Smooth muscle cell (in vitro differentiated cells): ENCODE data around the gene RCC1. TPM values are rescaled to one million over a fixed set of nuclear protein-coding genes. Genes with fewer than 3 reads are reported as not detected.
A peak's percentile ranks its signal among the peaks of the same experiment; 100 is the strongest.

ENCODE experiments used
- DNase-seq: peaks from one replicate; lab custom pipeline; 2025; ENCODE audit not compliant: unreplicated experiment; lab: John Stamatoyannopoulos, UW
- H2AFZ ChIP-seq: fragments of 200-600 bp; sonication (generic); 2 replicates; pipeline ENCODE4 v1.6.0; 2016; ENCODE audit warnings: antibody characterized with exemption, low read depth, mild to moderate bottlenecking
- H3F3A ChIP-seq: fragments of 200-600 bp; sonication (generic); 2 replicates; pipeline ENCODE4 v1.6.0; 2017; ENCODE audit warnings: antibody characterized with exemption, low read depth
- H3K27ac ChIP-seq: fragments of 200-600 bp; sonication (generic); 2 replicates; pipeline ENCODE4 v1.5.1; 2016; ENCODE audit warnings: low read depth, mild to moderate bottlenecking
- H3K27me3 ChIP-seq: fragments of 200-600 bp; sonication (generic); 2 replicates; pipeline ENCODE4 v1.6.1; 2016; ENCODE audit warnings: low read depth, mild to moderate bottlenecking
- H3K36me3 ChIP-seq: fragments of 200-600 bp; sonication (generic); 2 replicates; pipeline ENCODE4 v1.5.1; 2016; ENCODE audit warnings: low read depth
- H3K4me1 ChIP-seq: fragments of 200-600 bp; sonication (generic); 2 replicates; pipeline ENCODE4 v1.5.1; 2016; ENCODE audit warnings: low read depth
- H3K4me2 ChIP-seq: fragments of 200-600 bp; sonication (generic); 2 replicates; pipeline ENCODE4 v1.6.0; 2016; ENCODE audit warnings: mild to moderate bottlenecking
- H3K4me3 ChIP-seq: fragments of 200-600 bp; sonication (generic); 2 replicates; pipeline ENCODE4 v1.5.1; 2016; ENCODE audit warnings: mild to moderate bottlenecking
- H3K79me2 ChIP-seq: fragments of 200-600 bp; sonication (generic); 2 replicates; pipeline ENCODE4 v1.6.0; 2016; ENCODE audit warnings: low read depth, mild to moderate bottlenecking
- H3K9ac ChIP-seq: fragments of 200-600 bp; sonication (generic); 2 replicates; pipeline ENCODE4 v1.6.0; 2016; ENCODE audit warnings: low read depth
- H3K9me3 ChIP-seq: fragments of 200-600 bp; sonication (generic); replicated peaks from 2 replicates; pipeline ENCODE4 v1.5.1; 2016; ENCODE audit warnings: low read depth
- H4K20me1 ChIP-seq: fragments of 200-600 bp; sonication (generic); 2 replicates; pipeline ENCODE4 v1.6.0; 2016; ENCODE audit warnings: low read depth
- WGBS: methylation state at CpG from one replicate; pipeline ENCODE4 v1.1.7; 2016; ENCODE audit warnings: low lambda C conversion rate; 5-methylcytosine and 5-hydroxymethylcytosine counted together
- polyA plus RNA-seq: library from polyadenylated mRNA; unstranded; fragments of >200 nt; fragmentation: Nextera tagmentation; extraction: Ambion mirVana; gene quantifications from 2 replicates; pipeline ENCODE4 v1.2.1, GENCODE V29; 2016
- total RNA-seq: library from RNA; depleted of rRNA; stranded (reverse); fragments of >200 nt; gene quantifications from 2 replicates; pipeline ENCODE4 v1.2.3, GENCODE V29; 2014
- TF ChIP-seq, protein P1 (sequence below): fragments of 200-600 bp; sonication (generic); IDR thresholded peaks from 2 replicates; pipeline ENCODE4 v1.5.1; 2017; ENCODE audit warnings: borderline replicate concordance, mild to moderate bottlenecking, antibody characterized with exemption; ENCODE audit not compliant: insufficient read depth, poor library complexity, severe bottlenecking

The RCC1 gene
- total and polyA plus RNA-seq, 2 experiments from 2014 or later = 8.9 to 10.5 TPM

DNA sequence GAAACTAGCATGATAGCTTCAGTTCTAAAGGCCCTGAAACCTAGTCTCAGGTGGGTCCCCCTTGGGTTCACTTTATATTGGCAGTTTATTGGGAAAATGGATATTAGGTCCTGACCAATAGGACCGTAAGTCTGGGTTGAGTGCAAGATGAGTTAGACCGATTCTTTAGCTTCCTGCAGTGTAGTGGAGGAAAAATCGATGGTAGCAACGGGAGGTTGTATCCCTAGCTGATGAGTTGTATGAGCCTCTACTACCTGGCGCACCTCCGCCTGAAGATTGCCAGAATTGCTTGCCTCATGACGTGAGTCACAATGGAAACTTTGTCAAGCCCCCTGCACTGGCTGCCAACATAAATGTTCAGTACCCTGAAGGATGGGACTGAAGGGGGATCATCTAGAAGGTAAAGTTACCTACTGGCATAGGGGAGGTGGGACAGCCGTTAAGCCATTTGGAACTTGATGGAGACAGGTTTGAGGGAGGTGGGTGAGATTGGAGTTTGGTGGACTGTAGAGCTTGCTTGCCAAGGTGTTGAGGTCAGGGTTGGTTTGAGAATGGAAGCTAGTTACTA is 3.9 kb downstream of the RCC1 start:
- DNase-seq = no peak
- Histone ChIP-seq H3K4me1 (peaks cover 29% of the 10 kb centered on the region), H4K20me1 (peaks cover 85% of the 10 kb centered on the region), H3K79me2 (peaks cover 32% of the 10 kb centered on the region), H3K36me3 (peaks cover 8% of the 10 kb centered on the region), H3K27me3 (no peaks in the 10 kb centered on the region), H3K27ac (peak overlapping the region; percentile 88), H3K9me3 (no peaks in the 10 kb centered on the region), H3K4me3 (peak overlapping the region; percentile 94), H3F3A (peaks cover 65% of the 10 kb centered on the region), H2AFZ (no peak overlapping the region), H3K4me2 (peak overlapping the region; percentile 100), H3K9ac (peak overlapping the region; percentile 37)
- TF ChIP-seq, protein P1, sequence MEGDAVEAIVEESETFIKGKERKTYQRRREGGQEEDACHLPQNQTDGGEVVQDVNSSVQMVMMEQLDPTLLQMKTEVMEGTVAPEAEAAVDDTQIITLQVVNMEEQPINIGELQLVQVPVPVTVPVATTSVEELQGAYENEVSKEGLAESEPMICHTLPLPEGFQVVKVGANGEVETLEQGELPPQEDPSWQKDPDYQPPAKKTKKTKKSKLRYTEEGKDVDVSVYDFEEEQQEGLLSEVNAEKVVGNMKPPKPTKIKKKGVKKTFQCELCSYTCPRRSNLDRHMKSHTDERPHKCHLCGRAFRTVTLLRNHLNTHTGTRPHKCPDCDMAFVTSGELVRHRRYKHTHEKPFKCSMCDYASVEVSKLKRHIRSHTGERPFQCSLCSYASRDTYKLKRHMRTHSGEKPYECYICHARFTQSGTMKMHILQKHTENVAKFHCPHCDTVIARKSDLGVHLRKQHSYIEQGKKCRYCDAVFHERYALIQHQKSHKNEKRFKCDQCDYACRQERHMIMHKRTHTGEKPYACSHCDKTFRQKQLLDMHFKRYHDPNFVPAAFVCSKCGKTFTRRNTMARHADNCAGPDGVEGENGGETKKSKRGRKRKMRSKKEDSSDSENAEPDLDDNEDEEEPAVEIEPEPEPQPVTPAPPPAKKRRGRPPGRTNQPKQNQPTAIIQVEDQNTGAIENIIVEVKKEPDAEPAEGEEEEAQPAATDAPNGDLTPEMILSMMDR = no peak
- 88% methylated on average over 8 of the region's 8 CpGs for WGBS

DNA sequence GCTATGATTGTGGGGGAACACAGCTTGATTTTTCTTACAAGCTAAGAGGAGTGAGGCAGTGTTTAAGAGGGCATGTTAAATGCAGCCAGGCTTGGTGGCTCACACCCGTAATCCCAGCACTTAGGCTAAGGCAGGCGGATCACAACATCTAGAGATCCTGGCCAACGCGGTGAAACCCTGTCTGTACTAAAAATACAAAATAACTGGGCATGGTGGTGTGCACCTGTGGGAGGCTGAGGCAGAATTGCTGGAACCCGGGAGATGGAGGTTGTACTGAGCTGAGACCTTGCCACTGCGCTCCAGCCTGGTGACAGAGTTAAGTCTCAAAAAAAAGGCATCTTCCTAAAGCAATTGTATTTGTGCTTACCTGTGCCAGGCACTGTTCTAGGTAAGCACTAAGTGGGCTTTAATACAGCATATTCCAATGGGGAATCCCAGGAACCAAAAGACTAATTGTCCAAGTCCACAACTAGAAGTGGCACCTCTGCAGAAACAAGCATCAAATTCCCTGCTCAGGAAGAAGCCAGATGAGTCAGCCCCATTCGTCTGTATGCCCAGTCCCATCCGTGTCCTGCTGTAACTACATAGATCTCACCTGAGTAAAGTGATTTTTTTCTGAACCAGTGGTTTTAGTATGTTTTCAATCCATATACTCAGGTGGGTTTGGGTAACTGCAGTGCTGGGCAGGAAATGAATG is 4.6 kb downstream of the RCC1 start:
- Histone ChIP-seq H3K4me3 (peak overlapping the region; percentile 94), H3K9ac (peak overlapping the region; percentile 37), H3K36me3 (peaks cover 8% of the 10 kb centered on the region), H3K79me2 (peaks cover 32% of the 10 kb centered on the region), H3K9me3 (no peaks in the 10 kb centered on the region), H3K4me1 (peaks cover 26% of the 10 kb centered on the region), H3K27me3 (no peaks in the 10 kb centered on the region), H4K20me1 (peaks cover 92% of the 10 kb centered on the region), H3F3A (peaks cover 71% of the 10 kb centered on the region), H3K4me2 (peak overlapping the region; percentile 100), H3K27ac (peak overlapping the region; percentile 88), H2AFZ (no peak overlapping the region)
- DNase-seq = no peak
- TF ChIP-seq, protein P1 = no peak
- WGBS = 78% methylated on average over 8 of the region's 8 CpGs

DNA sequence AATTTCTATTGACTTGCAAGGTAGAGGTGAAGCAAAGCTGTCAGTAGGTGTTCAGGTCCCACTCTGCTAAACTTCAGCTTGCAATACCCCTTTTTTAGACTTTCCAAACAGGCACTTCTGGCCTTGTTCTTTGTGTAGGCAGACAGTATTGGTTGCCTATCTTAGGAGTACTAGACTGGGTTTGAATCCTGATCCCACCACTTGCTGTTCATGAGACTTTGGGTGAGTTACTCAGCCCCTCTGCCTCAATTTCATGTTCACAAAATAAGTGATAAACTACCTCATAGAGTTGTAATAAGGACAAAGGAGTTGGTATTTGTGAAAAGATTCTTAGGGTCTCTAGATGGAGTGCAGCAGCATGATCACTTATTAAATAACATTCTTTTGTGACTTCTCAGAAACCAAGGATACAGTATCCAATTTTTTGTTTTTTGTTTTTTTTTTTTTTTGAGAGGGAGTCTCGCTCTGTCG is 5.2 kb downstream of the RCC1 start:
- H3F3A ChIP-seq = peaks cover 75% of the 10 kb centered on the region
- no peak overlapping the region for H2AFZ ChIP-seq
- H4K20me1 ChIP-seq = peaks cover 97% of the 10 kb centered on the region
- peaks cover 31% of the 10 kb centered on the region for H3K79me2 ChIP-seq
- H3K36me3 ChIP-seq = peaks cover 8% of the 10 kb centered on the region
- TF ChIP-seq, protein P1 = no peak
- H3K9me3 ChIP-seq = no peaks in the 10 kb centered on the region
- H3K4me1 ChIP-seq = peaks cover 26% of the 10 kb centered on the region
- H3K9ac ChIP-seq = no peak overlapping the region
- H3K4me3 ChIP-seq = no peak overlapping the region
- no peak for DNase-seq
- H3K27me3 ChIP-seq = no peaks in the 10 kb centered on the region
- no peak overlapping the region for H3K4me2 ChIP-seq
- peak overlapping the region; percentile 88 for H3K27ac ChIP-seq
- WGBS = 69% methylated on average over 2 of the region's 2 CpGs
